ENCODE measurements around the gene SEC16A. TPM values are rescaled to one million over a fixed set of nuclear protein-coding genes. Genes with fewer than 3 reads are reported as not detected.

Gene SEC16A
- total RNA-seq, 1 donor from 2014 or later = 64.5 TPM

- no peak for DNase-seq (ENCODE audit: low read depth)
- no peaks in the 10 kb centered on the region for H3K27me3 ChIP-seq (ENCODE audit: control insufficient read depth, insufficient read depth, low read length)
- peak overlapping the region; percentile 97 for H3K4me3 ChIP-seq (ENCODE audit: low read depth, low read length)
- peaks cover 1% of the 10 kb centered on the region for H3K36me3 ChIP-seq (ENCODE audit: control insufficient read depth, insufficient read depth, low read length)
- TF ChIP-seq, protein P1, sequence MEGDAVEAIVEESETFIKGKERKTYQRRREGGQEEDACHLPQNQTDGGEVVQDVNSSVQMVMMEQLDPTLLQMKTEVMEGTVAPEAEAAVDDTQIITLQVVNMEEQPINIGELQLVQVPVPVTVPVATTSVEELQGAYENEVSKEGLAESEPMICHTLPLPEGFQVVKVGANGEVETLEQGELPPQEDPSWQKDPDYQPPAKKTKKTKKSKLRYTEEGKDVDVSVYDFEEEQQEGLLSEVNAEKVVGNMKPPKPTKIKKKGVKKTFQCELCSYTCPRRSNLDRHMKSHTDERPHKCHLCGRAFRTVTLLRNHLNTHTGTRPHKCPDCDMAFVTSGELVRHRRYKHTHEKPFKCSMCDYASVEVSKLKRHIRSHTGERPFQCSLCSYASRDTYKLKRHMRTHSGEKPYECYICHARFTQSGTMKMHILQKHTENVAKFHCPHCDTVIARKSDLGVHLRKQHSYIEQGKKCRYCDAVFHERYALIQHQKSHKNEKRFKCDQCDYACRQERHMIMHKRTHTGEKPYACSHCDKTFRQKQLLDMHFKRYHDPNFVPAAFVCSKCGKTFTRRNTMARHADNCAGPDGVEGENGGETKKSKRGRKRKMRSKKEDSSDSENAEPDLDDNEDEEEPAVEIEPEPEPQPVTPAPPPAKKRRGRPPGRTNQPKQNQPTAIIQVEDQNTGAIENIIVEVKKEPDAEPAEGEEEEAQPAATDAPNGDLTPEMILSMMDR (IDR thresholded peaks at IDR 0.05; ENCODE audit: insufficient read depth, low read length, poor library complexity, severe bottlenecking) = no peak
Measured at GRCh38 chr9:136482046-136482792, 621 bp downstream of the SEC16A start.

GRCh38 chr9:136481558-136481957, 1.3 kb downstream of the SEC16A start:
- H3K4me3 ChIP-seq (ENCODE audit: low read depth, low read length) = peak overlapping the region; percentile 97
- H3K27me3 ChIP-seq (ENCODE audit: control insufficient read depth, insufficient read depth, low read length) = no peaks in the 10 kb centered on the region
- TF ChIP-seq, protein P1 (IDR thresholded peaks at IDR 0.05; ENCODE audit: insufficient read depth, low read length, poor library complexity, severe bottlenecking) = no peak
- no peak for DNase-seq (ENCODE audit: low read depth)
- peaks cover 1% of the 10 kb centered on the region for H3K36me3 ChIP-seq (ENCODE audit: control insufficient read depth, insufficient read depth, low read length)

DNA sequence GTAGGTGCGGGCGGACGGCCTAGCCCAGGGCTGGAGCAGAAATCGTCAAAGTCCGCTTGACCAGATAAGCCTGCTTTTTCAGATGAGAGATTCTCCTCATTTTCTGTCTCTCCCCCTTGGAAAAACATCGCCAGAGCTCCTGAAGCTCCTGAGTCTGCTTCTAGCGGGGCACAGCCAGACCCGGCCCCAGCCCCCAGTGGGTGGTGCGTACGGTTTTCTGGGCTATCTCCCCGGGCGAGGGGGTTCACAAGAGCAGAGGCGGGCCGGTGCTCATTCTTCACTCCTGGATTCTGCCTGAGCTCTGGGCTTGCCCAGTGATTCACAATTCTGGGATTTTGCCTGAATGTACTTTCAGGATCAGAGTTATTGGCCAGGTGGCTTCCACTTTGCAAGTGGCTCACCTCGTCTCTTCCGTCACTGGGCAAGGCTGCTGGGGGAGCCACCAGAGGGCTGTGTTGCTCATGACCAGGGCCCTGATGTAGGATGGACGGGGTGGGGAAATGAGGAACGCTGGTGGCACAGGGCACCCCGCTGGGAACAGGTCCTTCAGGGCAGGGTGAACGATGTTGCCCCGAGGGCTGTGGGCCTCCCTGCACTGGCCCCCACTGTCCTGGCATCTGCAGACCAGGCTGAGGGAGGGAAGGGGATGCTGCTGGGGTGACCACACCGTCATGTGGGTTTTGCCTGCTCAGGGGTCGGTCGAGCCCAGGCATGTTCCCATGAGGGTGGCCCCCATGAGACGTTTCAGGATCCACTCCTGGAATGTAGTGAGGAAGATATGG, 6.3 kb downstream of the SEC16A start:
- peaks cover 4% of the 10 kb centered on the region for H3K36me3 ChIP-seq (ENCODE audit: control insufficient read depth, insufficient read depth, low read length)
- H3K4me3 ChIP-seq (ENCODE audit: low read depth, low read length) = no peak overlapping the region
- TF ChIP-seq, protein P1 (IDR thresholded peaks at IDR 0.05; ENCODE audit: insufficient read depth, low read length, poor library complexity, severe bottlenecking) = no peak
- H3K27me3 ChIP-seq (ENCODE audit: control insufficient read depth, insufficient read depth, low read length) = no peaks in the 10 kb centered on the region
- DNase-seq (ENCODE audit: low read depth) = no peak

GRCh38 chr9:136474974-136475865, 7.6 kb downstream of the SEC16A start:
- TF ChIP-seq, protein P1 (IDR thresholded peaks at IDR 0.05; ENCODE audit: insufficient read depth, low read length, poor library complexity, severe bottlenecking) = no peak
- H3K36me3 ChIP-seq (ENCODE audit: control insufficient read depth, insufficient read depth, low read length) = peaks cover 5% of the 10 kb centered on the region
- no peak for DNase-seq (ENCODE audit: low read depth)
- no peak overlapping the region for H3K4me3 ChIP-seq (ENCODE audit: low read depth, low read length)
- H3K27me3 ChIP-seq (ENCODE audit: control insufficient read depth, insufficient read depth, low read length) = no peaks in the 10 kb centered on the region

GRCh38 chr9:136474021-136474640, 8.7 kb downstream of the SEC16A start:
- TF ChIP-seq, protein P1 (IDR thresholded peaks at IDR 0.05; ENCODE audit: insufficient read depth, low read length, poor library complexity, severe bottlenecking) = no peak
- no peak for DNase-seq (ENCODE audit: low read depth)
- Histone ChIP-seq H3K27me3 (ENCODE audit: control insufficient read depth, insufficient read depth, low read length) (no peaks in the 10 kb centered on the region), H3K36me3 (ENCODE audit: control insufficient read depth, insufficient read depth, low read length) (peaks cover 7% of the 10 kb centered on the region), H3K4me3 (ENCODE audit: low read depth, low read length) (no peak overlapping the region)

Measured in kidney epithelial cell (primary cell).